ENCODE data around the gene CACUL1.

- no peak for TF ChIP-seq CTCF (conservative IDR thresholded peaks at IDR 0.05; ENCODE audit: low read length)
- no peak for TF ChIP-seq EZH2phosphoT487 (IDR thresholded peaks at IDR 0.05; ENCODE audit: borderline replicate concordance, low read depth, low read length)
These were observed 125.6 kb downstream of the CACUL1 start for GRCh38 chr10:118629211-118629610.
